ENCODE measurements around the gene AZIN2. TPM values are rescaled to one million over a fixed set of nuclear protein-coding genes. Genes with fewer than 3 reads are reported as not detected.

Gene AZIN2
- total and polyA plus RNA-seq, 2 donors (not counting 3 experiments of a cell fraction or from before 2014, with no cell fraction given), result 0.91 to 1.4 TPM

- ChIA-PET POLR2A (no interaction called here), CTCF (interaction anchor here (1.2 kb wide), 1 partner anchor 16 kb away, joined by 6 read pairs; no protein-coding TSS in a partner anchor)
- no peak overlapping the region for H3K4me2 ChIP-seq (ENCODE audit: insufficient read depth, low read length)
- no TSS peak for BruUV-seq (replicated peaks)
- peaks cover 0 to 26% of the 10 kb centered on the region in 2 experiments for H3K36me3 ChIP-seq (ENCODE audit: control insufficient read depth in 2 of 2, extremely low read depth in 1 of 2, insufficient read depth in 2 of 2, low read length in 2 of 2)
- no peaks in the 10 kb centered on the region for H3K79me2 ChIP-seq (ENCODE audit: control insufficient read depth, insufficient read depth, low read length)
- no peak overlapping the region for H3K9ac ChIP-seq (replicated peaks; ENCODE audit: extremely low read depth, insufficient read depth, low read length)
- no peak overlapping the region for H2AFZ ChIP-seq (ENCODE audit: low read depth, low read length)
- DNase-seq (ENCODE audit: low read depth, low spot score) (no peak), FAIRE-seq (no peak)
- H3K9me3 ChIP-seq (replicated peaks; ENCODE audit: control insufficient read depth, insufficient read depth, low read length), result no peaks in the 10 kb centered on the region
- no peak overlapping the region for H3K4me3 ChIP-seq (replicated peaks in 1 of 3; ENCODE audit: insufficient read depth in 1 of 3, low read depth in 1 of 3, low read length in 3 of 3)
- H3K27me3 ChIP-seq (ENCODE audit: control insufficient read depth in 2 of 2, insufficient read depth in 2 of 2, low read length in 2 of 2), result peaks cover 0 to 2% of the 10 kb centered on the region in 2 experiments
- no peaks in the 10 kb centered on the region for H4K20me1 ChIP-seq (replicated peaks; ENCODE audit: control insufficient read depth, extremely low read depth, insufficient read depth, low read length)
- no peak overlapping the region for H3K27ac ChIP-seq (ENCODE audit: insufficient read depth, low read depth, low read length)
- no peak for TF ChIP-seq FOS (IDR thresholded peaks at IDR 0.05; ENCODE audit: borderline replicate concordance, insufficient read depth, low read length)
- TF ChIP-seq POLR2AphosphoS5 (IDR thresholded peaks at IDR 0.05; ENCODE audit: insufficient read depth, low read depth, low read length), result no peak
- no peak for TF ChIP-seq POLR2A (IDR thresholded peaks at IDR 0.05; ENCODE audit: low read depth, low read length)
- no peak for TF ChIP-seq CTCF (IDR thresholded peaks at IDR 0.05; ENCODE audit: extremely low read depth in 1 of 2, insufficient read depth in 1 of 2, low read depth in 1 of 2, low read length in 2 of 2)
- no peak for TF ChIP-seq JUN (IDR thresholded peaks at IDR 0.05; ENCODE audit: borderline replicate concordance, insufficient read depth, insufficient read length, low read depth)
- no peak for TF ChIP-seq MAX (IDR thresholded peaks at IDR 0.05; ENCODE audit: insufficient read depth, insufficient read length)
- no peak for TF ChIP-seq EZH2 (IDR thresholded peaks at IDR 0.05; ENCODE audit: borderline replicate concordance, low read depth, low read length, severe bottlenecking)
- no peak for TF ChIP-seq GATA2 (IDR thresholded peaks at IDR 0.05; ENCODE audit: insufficient read depth, insufficient read length, low read depth, low read length)
- no peak for TF ChIP-seq MYC (IDR thresholded peaks at IDR 0.05; ENCODE audit: low read depth, low read length)
- intact Hi-C loops (cut with micrococcal nuclease) (no loop called here), dilution Hi-C loops (cut with MboI; ENCODE audit: extremely low pct_ligation_motif_present, low sequenced_read_pairs) (no loop called here)
- no peaks in the 10 kb centered on the region for H3K9me1 ChIP-seq (replicated peaks; ENCODE audit: control insufficient read depth, extremely low read depth, insufficient read depth, low read length)
- no peaks in the 10 kb centered on the region for H3K4me1 ChIP-seq (ENCODE audit: control insufficient read depth, extremely low read depth, insufficient read depth, low read length)
These were observed 62.2 kb downstream of the AZIN2 start for GRCh38 chr1:33143176-33143575.
